ENCODE results near the gene CCDC85B. TPM values are rescaled to one million over a fixed set of nuclear protein-coding genes. Genes with fewer than 3 reads are reported as not detected.

The CCDC85B gene
- polyA plus RNA-seq, 3 donors, result 6.7 to 8.3 (median 8.0) TPM

GRCh38 chr11:65867284-65868071 lies 23.0 kb upstream of the CCDC85B start:
- DNase-seq (ENCODE audit: low read depth in 3 of 3, low spot score in 2 of 3), result no peak

- no peak for DNase-seq (ENCODE audit: low read depth in 3 of 3, low spot score in 2 of 3)
These were observed 22.3 kb upstream of the CCDC85B start for GRCh38 chr11:65868076-65868667.

DNA sequence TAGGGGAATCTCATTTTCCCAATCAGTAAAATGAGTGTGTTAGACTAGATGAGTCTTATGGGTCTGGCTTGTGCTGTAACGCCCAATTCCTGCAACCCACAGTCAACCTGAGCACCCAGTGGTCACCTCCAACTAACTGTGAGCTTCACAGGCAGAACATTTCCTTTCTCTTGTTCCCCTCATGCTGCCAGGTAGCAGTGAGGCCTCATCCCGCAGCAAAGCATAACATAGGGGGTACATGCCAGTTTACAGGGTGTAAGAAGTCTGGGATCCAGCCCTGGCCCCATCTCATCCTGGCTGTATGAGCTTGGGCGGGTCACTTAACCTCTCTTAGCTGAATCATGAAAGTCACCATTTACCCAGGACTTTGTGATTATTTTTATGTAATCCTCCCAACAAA lies 21.6 kb upstream of the CCDC85B start:
- DNase-seq (ENCODE audit: low read depth in 3 of 3, low spot score in 2 of 3), result no peak

DNA sequence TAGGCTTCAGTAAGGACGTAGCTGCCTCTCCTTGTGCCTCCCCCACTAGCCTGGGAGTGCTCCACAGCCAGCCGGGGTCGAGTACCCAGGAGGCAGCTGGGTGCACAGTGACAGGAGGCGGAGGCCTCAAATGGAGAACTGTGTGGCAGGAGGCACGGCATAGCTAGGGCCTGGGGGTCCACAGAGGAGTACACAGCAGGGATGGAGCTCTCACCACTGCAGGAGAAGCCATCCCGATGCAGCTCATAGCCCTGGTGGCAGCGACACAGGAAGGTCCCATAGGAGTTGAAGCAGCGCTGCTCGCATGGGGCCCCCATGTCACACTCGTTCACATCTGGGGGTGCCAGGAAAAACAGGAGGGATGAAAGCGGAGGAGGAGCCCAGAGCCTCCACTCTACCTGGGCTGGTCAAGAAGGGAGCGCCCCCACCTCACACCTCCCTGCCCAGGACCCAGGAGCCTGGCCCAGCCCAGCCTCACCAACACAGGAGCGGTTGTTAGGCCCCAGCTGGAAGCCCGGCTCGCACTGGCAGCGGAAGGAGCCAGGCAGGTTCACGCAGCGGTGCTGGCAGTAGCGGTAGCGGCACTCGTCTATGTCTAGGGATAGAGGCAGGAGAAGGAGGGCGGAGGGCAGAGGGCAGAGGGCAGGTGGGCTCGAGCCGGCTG lies 20.7 kb upstream of the CCDC85B start:
- no peak for DNase-seq (ENCODE audit: low read depth in 3 of 3, low spot score in 2 of 3)

DNA sequence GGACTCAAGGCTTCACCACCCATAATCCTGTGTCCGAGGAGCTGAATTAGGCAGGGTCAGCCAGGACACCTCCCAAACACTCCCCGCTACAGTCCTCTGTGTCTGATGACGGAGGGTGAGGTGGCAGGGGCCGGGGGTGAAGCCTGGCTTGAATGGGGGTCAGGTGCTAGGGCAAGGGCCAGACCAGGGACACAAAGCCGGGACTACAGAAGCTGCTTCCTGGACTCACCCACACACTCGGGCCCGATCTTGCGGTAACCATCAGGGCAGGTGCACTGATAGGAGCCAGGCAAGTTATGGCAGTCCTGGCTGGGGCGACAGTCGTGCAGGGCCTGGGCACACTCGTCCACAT lies 20.2 kb upstream of the CCDC85B start:
- DNase-seq (ENCODE audit: low read depth in 3 of 3, low spot score in 2 of 3), result no peak

- no peak for DNase-seq (ENCODE audit: low read depth in 3 of 3, low spot score in 2 of 3)
These were observed 19.5 kb upstream of the CCDC85B start for GRCh38 chr11:65870706-65871681.

GRCh38 chr11:65871811-65872548 lies 18.5 kb upstream of the CCDC85B start:
- no peak for DNase-seq (ENCODE audit: low read depth in 3 of 3, low spot score in 2 of 3)

GRCh38 chr11:65872586-65873317 lies 17.7 kb upstream of the CCDC85B start, which contains the start of gene EFEMP2:
Gene EFEMP2, minus strand, starts transcription at chr11:65872800. Its CDS starts 446 bp downstream, at chr11:65872354.
- DNase-seq (ENCODE audit: low read depth in 3 of 3, low spot score in 2 of 3), result no peak

- DNase-seq (ENCODE audit: low read depth in 3 of 3, low spot score in 2 of 3), result peak in 1 of 3 donors; percentile 72
These were observed 16.9 kb upstream of the CCDC85B start for GRCh38 chr11:65873318-65874156.

GRCh38 chr11:65879617-65880016 lies 10.9 kb upstream of the CCDC85B start, which contains the start of gene CTSW:
Gene CTSW, plus strand, starts transcription at chr11:65879837. Its CDS starts 18 bp downstream, at chr11:65879855.
- DNase-seq (ENCODE audit: low read depth in 3 of 3, low spot score in 2 of 3), result no peak

- no peak for DNase-seq (ENCODE audit: low read depth in 3 of 3, low spot score in 2 of 3)
These were observed 10.4 kb upstream of the CCDC85B start for GRCh38 chr11:65880027-65880426.

DNA sequence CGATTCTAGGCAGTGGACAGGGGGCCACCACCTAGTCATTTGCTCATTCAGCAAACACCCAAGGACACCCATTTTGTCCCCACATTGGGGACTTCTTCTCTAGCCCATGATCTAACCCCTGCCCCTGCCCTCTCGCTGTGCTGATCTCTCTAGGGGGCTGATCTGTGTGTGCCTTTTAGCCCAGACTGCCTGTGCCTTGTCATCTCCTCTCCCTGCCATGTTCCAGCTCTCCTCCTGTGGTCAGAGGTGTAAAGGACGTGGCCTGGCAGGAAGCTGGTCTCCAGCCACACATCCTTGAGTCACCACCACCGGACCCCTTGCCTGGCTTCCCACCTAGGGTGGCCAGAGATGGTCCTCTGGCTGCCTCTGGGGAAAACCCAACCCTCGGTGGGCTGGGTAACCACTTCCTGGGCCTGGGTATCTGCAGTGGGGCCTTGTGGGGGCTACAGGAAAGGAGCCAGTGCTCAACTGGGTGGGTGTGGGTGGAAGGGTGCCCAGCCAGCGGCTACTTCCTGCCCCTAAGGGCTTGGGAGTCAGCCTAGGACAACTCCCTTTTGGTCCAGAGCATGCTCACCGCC lies 9.5 kb upstream of the CCDC85B start:
- DNase-seq (ENCODE audit: low read depth in 3 of 3, low spot score in 2 of 3), result no peak

DNA sequence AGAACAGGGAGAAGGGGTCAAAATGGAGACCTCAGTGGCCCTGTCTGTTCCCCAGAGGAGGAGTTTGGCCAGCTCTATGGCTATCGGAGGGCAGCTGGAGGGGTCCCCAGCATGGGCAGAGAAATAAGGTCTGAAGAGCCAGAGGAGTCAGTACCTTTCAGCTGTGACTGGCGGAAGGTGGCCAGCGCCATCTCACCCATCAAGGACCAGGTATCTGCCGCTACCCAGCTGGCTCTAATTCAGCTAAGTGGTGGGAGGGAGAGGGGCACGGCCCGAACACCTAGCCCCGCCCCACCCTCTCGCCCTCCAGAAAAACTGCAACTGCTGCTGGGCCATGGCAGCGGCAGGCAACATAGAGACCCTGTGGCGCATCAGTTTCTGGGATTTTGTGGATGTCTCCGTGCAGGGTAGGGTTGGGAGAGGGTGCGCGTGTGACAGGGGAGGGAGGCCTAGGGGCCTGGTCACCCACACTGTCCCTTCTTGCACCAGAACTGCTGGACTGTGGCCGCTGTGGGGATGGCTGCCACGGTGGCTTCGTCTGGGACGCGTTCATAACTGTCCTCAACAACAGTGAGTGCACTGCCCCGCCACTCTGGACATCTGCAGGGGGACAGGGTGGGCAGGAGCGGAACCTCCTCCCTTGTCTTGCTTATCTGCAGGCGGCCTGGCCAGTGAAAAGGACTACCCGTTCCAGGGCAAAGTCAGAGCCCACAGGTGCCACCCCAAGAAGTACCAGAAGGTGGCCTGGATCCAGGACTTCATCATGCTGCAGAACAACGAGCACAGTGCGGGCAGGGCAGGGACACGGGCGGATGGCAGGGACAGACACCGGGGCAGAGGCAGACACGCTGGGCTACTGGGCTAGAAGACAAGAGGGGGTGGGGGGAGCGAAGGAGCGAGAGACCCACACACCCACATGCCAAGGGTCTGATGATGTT lies 8.1 kb upstream of the CCDC85B start:
- no peak for DNase-seq (ENCODE audit: low read depth in 3 of 3, low spot score in 2 of 3)

GRCh38 chr11:65883058-65883761 lies 7.3 kb upstream of the CCDC85B start:
- no peak for DNase-seq (ENCODE audit: low read depth in 3 of 3, low spot score in 2 of 3)

GRCh38 chr11:65883786-65884715 lies 6.4 kb upstream of the CCDC85B start:
- no peak for DNase-seq (ENCODE audit: low read depth in 3 of 3, low spot score in 2 of 3)
